ENCODE measurements around the gene LPO. TPM values are rescaled to one million over a fixed set of nuclear protein-coding genes. Genes with fewer than 3 reads are reported as not detected.
A peak's percentile ranks its signal among the peaks of the same experiment; 100 is the strongest.

Gene LPO
- total RNA-seq, 1 experiment from 2014 or later, result 0.54 TPM

DNA sequence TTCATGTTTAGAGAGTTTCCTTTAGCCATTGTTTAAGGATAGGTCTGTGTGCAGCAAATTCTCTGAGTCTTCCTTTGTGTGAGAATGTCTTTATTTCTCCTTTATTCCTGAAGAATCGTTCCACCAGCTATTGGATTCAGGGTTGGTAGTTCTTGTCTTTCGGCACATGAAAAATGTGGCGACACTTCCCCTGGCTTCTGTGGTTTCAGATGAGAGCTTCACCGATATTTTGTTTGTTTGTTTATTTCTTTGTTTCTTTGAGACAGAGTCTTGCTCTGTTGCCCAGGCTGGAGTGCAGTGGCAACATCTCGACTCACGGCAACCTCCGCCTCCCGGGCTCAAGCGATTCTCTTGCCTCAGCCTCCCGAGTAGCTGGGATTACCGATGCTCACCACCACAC lies 23.8 kb downstream of the LPO start:
- Mint-ChIP-seq H3K27me3 (ENCODE audit: insufficient read depth, unreplicated experiment) (peaks cover 53% of the 10 kb centered on the region), H3K36me3 (ENCODE audit: insufficient read depth, unreplicated experiment) (no peaks in the 10 kb centered on the region), H3K4me1 (ENCODE audit: low read depth, unreplicated experiment) (no peaks in the 10 kb centered on the region), H3K27ac (ENCODE audit: unreplicated experiment) (no peak overlapping the region), H3K9me3 (ENCODE audit: unreplicated experiment) (no peaks in the 10 kb centered on the region), H3K4me3 (ENCODE audit: unreplicated experiment) (no peak overlapping the region)
- Histone ChIP-seq H3K4me1 (no peaks in the 10 kb centered on the region), H3K27me3 (replicated peaks; ENCODE audit: control insufficient read depth, insufficient read depth, low read length) (peaks cover 2% of the 10 kb centered on the region; the same call in 1 of the 2 replicates), H3K9me3 (no peaks in the 10 kb centered on the region), H3K36me3 (ENCODE audit: control insufficient read depth, insufficient read depth, low read length) (no peaks in the 10 kb centered on the region), H3K4me3 (ENCODE audit: low read depth, low read length) (no peak overlapping the region)
- peak in 1 of 2 experiments; percentile 10 for DNase-seq
- no TSS peak for BruUV-seq (replicated peaks)
- intact Hi-C loops (cut with micrococcal nuclease; ENCODE audit: unreplicated experiment), result no loop called here
- ChIA-PET CTCF (no interaction called here), POLR2A (no interaction called here)
- TF ChIP-seq, protein P1, sequence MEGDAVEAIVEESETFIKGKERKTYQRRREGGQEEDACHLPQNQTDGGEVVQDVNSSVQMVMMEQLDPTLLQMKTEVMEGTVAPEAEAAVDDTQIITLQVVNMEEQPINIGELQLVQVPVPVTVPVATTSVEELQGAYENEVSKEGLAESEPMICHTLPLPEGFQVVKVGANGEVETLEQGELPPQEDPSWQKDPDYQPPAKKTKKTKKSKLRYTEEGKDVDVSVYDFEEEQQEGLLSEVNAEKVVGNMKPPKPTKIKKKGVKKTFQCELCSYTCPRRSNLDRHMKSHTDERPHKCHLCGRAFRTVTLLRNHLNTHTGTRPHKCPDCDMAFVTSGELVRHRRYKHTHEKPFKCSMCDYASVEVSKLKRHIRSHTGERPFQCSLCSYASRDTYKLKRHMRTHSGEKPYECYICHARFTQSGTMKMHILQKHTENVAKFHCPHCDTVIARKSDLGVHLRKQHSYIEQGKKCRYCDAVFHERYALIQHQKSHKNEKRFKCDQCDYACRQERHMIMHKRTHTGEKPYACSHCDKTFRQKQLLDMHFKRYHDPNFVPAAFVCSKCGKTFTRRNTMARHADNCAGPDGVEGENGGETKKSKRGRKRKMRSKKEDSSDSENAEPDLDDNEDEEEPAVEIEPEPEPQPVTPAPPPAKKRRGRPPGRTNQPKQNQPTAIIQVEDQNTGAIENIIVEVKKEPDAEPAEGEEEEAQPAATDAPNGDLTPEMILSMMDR (IDR thresholded peaks at IDR 0.05; ENCODE audit: insufficient read depth in 1 of 2, low read depth in 1 of 2, low read length in 1 of 2, severe bottlenecking in 1 of 2, unreplicated experiment in 1 of 2), result no peak

DNA sequence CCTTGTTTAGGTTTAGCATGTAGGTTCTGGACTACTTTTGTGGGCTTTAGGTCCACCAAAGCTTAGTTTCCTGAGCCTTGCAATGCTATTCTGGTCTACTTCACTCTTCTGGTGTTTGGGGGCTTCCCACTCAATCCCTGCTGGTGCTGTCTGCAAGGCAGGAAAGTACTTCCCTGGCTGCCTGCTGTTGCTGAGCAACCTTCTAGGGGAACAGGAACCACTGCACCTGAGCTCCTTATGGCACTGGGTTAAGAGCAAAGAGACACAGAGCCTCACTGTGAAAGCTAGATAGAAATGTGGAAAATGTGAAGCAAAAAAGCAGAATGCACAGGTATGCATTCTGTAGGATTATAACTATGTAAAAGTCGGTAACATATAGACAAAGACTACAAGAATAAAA lies 25.4 kb downstream of the LPO start:
- DNase-seq, result no peak
- BruUV-seq (replicated peaks), result no TSS peak
- Histone ChIP-seq H3K36me3 (ENCODE audit: control insufficient read depth, insufficient read depth, low read length) (no peaks in the 10 kb centered on the region), H3K4me3 (ENCODE audit: low read depth, low read length) (no peak overlapping the region), H3K4me1 (no peaks in the 10 kb centered on the region), H3K9me3 (no peaks in the 10 kb centered on the region), H3K27me3 (replicated peaks; ENCODE audit: control insufficient read depth, insufficient read depth, low read length) (peaks cover 2% of the 10 kb centered on the region; the same call in 1 of the 2 replicates)
- Mint-ChIP-seq H3K36me3 (ENCODE audit: insufficient read depth, unreplicated experiment) (no peaks in the 10 kb centered on the region), H3K9me3 (ENCODE audit: unreplicated experiment) (no peaks in the 10 kb centered on the region), H3K27me3 (ENCODE audit: insufficient read depth, unreplicated experiment) (peaks cover 50% of the 10 kb centered on the region), H3K4me3 (ENCODE audit: unreplicated experiment) (no peak overlapping the region), H3K27ac (ENCODE audit: unreplicated experiment) (no peak overlapping the region), H3K4me1 (ENCODE audit: low read depth, unreplicated experiment) (no peaks in the 10 kb centered on the region)
- TF ChIP-seq, protein P1 (IDR thresholded peaks at IDR 0.05; ENCODE audit: insufficient read depth in 1 of 2, low read depth in 1 of 2, low read length in 1 of 2, severe bottlenecking in 1 of 2, unreplicated experiment in 1 of 2), result no peak
- intact Hi-C loops (cut with micrococcal nuclease; ENCODE audit: unreplicated experiment), result no loop called here
- ChIA-PET CTCF (no interaction called here), POLR2A (no interaction called here)

DNA sequence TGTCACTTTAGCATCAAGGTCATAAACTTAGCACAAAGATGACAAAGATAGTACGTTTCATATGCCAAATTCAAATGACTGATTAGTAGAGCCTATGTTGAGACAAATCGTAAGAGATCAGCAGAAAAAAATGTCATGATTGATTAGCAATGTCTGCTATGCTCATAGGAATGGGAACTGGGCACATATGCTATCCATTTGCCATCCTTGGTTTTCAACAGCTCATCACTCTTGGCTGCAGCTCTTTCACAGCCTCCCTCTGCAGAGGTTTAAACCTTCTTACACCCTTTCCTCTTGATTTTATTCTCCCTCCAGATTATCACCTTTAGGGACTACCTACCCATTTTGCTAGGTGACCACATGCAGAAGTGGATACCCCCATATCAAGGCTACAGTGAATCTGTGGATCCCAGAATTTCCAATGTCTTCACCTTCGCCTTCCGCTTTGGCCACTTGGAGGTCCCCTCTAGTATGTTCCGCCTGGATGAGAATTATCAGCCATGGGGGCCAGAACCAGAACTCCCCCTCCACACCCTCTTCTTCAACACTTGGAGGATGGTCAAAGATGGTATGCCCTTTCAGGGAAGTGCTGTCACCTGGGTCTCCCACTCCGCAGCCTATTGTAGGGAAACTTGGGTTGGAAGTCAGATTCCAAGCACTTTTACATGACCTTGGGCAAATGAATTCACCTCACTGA lies 26.2 kb downstream of the LPO start:
- BruUV-seq (replicated peaks), result no TSS peak
- Mint-ChIP-seq H3K4me1 (ENCODE audit: low read depth, unreplicated experiment) (no peaks in the 10 kb centered on the region), H3K27me3 (ENCODE audit: insufficient read depth, unreplicated experiment) (peaks cover 43% of the 10 kb centered on the region), H3K4me3 (ENCODE audit: unreplicated experiment) (no peak overlapping the region), H3K27ac (ENCODE audit: unreplicated experiment) (no peak overlapping the region), H3K36me3 (ENCODE audit: insufficient read depth, unreplicated experiment) (no peaks in the 10 kb centered on the region), H3K9me3 (ENCODE audit: unreplicated experiment) (no peaks in the 10 kb centered on the region)
- Histone ChIP-seq H3K4me3 (ENCODE audit: low read depth, low read length) (no peak overlapping the region), H3K36me3 (ENCODE audit: control insufficient read depth, insufficient read depth, low read length) (no peaks in the 10 kb centered on the region), H3K9me3 (no peaks in the 10 kb centered on the region), H3K4me1 (no peaks in the 10 kb centered on the region), H3K27me3 (replicated peaks; ENCODE audit: control insufficient read depth, insufficient read depth, low read length) (peaks cover 2% of the 10 kb centered on the region; the same call in 1 of the 2 replicates)
- POLR2A ChIA-PET, result interaction anchor here (0.6 kb wide), 1 partner anchor 71 kb away, joined by 5 read pairs; no protein-coding TSS in a partner anchor
- intact Hi-C loops (cut with micrococcal nuclease; ENCODE audit: unreplicated experiment), result no loop called here
- TF ChIP-seq, protein P1 (IDR thresholded peaks at IDR 0.05; ENCODE audit: insufficient read depth in 1 of 2, low read depth in 1 of 2, low read length in 1 of 2, severe bottlenecking in 1 of 2, unreplicated experiment in 1 of 2), result no peak
- CTCF ChIA-PET, result no interaction called here
- no peak for DNase-seq

All from Caco-2 (cell line).